Upper lobe of left lung (tissue), 4 donors: ENCODE measurements around the gene CXCL12.

ENCODE experiments used
- EP300 ChIP-seq, 4 donors: sonication (generic); formaldehyde crosslinking; IDR thresholded peaks; one replicate each; pipeline ENCODE4 v1.5.1; 2017; ENCODE audit warnings: antibody characterized with exemption in 4 of 4, control low read depth in 2 of 4
- POLR2A ChIP-seq, 4 donors: fragments of 450-650 bp; IDR thresholded peaks; one replicate each; pipeline ENCODE4 v1.5.1; 2016 to 2017; ENCODE audit warnings: antibody characterized with exemption in 4 of 4, mild to moderate bottlenecking in 2 of 4
- TF ChIP-seq, protein P1 (sequence below), 6 experiments: fragments of 450-650 bp in 4 of 6; fragments of 200-600 bp in 2 of 6; sonication (generic) in 2 of 6; IDR thresholded peaks; one replicate each; pipeline ENCODE4 v1.5.1; 2016 to 2019; ENCODE audit warnings: antibody characterized with exemption in 6 of 6

DNA sequence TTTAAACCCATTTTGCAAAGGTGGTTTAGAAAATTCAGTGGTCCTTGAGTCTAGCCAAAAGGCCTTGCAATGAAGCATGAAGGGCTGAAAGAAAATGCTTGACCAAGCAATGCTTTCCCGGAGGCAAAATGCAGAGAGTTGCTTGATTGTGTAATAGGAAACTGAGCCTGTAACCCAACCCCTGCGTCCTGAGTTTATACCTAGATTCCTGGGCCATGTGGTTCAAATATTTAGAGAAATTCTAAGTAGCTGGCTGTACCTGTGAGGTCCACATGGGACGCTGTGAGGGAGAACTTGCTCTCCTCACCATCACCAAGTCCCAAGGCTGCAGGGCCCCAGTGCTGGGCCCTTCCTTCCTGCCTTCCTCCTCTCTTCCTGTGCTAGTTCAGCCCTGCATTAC, 45.7 kb downstream of the CXCL12 start:
- TF ChIP-seq, protein P1, sequence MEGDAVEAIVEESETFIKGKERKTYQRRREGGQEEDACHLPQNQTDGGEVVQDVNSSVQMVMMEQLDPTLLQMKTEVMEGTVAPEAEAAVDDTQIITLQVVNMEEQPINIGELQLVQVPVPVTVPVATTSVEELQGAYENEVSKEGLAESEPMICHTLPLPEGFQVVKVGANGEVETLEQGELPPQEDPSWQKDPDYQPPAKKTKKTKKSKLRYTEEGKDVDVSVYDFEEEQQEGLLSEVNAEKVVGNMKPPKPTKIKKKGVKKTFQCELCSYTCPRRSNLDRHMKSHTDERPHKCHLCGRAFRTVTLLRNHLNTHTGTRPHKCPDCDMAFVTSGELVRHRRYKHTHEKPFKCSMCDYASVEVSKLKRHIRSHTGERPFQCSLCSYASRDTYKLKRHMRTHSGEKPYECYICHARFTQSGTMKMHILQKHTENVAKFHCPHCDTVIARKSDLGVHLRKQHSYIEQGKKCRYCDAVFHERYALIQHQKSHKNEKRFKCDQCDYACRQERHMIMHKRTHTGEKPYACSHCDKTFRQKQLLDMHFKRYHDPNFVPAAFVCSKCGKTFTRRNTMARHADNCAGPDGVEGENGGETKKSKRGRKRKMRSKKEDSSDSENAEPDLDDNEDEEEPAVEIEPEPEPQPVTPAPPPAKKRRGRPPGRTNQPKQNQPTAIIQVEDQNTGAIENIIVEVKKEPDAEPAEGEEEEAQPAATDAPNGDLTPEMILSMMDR (IDR thresholded peaks at IDR 0.05), result no peak
- TF ChIP-seq EP300 (IDR thresholded peaks at IDR 0.05) (no peak), POLR2A (IDR thresholded peaks at IDR 0.05) (no peak)
